Activated CD8-positive, alpha-beta T cell treated with anti-CD3 and anti-CD28 coated beads for 36 hours (primary cell): ENCODE measurements around the gene C1orf174. TPM values are rescaled to one million over a fixed set of nuclear protein-coding genes. Genes with fewer than 3 reads are reported as not detected.

ENCODE experiments used
- ATAC-seq: fragments of 200-7000 bp; cut with Tn5 transposase; one replicate; pipeline ENCODE4 v1.10.0; 2021; ENCODE audit warnings: mild to moderate bottlenecking, moderate library complexity
- CTCF ChIA-PET: fragments of 350-600 bp; sonication (Branson Sonifier 250); formaldehyde crosslinking; loops from one replicate; lab custom pipeline; 2021; ENCODE audit warnings: antibody characterized with exemption; lab: Charles Lee
- POLR2A ChIA-PET: fragments of 350-600 bp; sonication (Branson Sonifier 250); formaldehyde crosslinking; loops from one replicate; lab custom pipeline; 2021; ENCODE audit warnings: antibody characterized with exemption; lab: Charles Lee
- DNase-seq: peaks from one replicate; pipeline ENCODE4 v3.0.0-alpha.2; 2020
- H3K27ac Mint-ChIP-seq: one replicate; pipeline ENCODE4 v1.8.0; 2021; ENCODE audit warnings: mild to moderate bottlenecking, mixed read lengths
- H3K27me3 Mint-ChIP-seq: one replicate; pipeline ENCODE4 v1.8.0; 2021; ENCODE audit warnings: mixed read lengths
- H3K36me3 Mint-ChIP-seq: one replicate; pipeline ENCODE4 v1.8.0; 2021; ENCODE audit warnings: low read depth, mixed read lengths
- H3K4me1 Mint-ChIP-seq: one replicate; pipeline ENCODE4 v1.8.0; 2021; ENCODE audit warnings: low read depth, mixed read lengths
- H3K4me3 Mint-ChIP-seq: one replicate; pipeline ENCODE4 v1.8.0; 2021; ENCODE audit warnings: mild to moderate bottlenecking, moderate library complexity, mixed read lengths
- H3K9me3 Mint-ChIP-seq: one replicate; pipeline ENCODE4 v1.8.0; 2021; ENCODE audit warnings: mixed read lengths
- intact Hi-C: fragments of 100-400 bp; cut with micrococcal nuclease; formaldehyde crosslinking; loops from one replicate; pipeline ENCODE4 v1.10.0; 2022
- total RNA-seq, 2 experiments: library from RNA; stranded (reverse); gene quantifications; one replicate each; pipeline ENCODE4 v1.2.3, GENCODE V29; 2021
- TF ChIP-seq, protein P1 (sequence below): fragments of 200-600 bp; IDR thresholded peaks from one replicate; pipeline ENCODE4 v1.8.0; 2022; ENCODE audit warnings: antibody characterized with exemption, mild to moderate bottlenecking

The C1orf174 gene
- total RNA-seq, 2 experiments from 2014 or later, result 43.7 to 44.0 TPM

DNA sequence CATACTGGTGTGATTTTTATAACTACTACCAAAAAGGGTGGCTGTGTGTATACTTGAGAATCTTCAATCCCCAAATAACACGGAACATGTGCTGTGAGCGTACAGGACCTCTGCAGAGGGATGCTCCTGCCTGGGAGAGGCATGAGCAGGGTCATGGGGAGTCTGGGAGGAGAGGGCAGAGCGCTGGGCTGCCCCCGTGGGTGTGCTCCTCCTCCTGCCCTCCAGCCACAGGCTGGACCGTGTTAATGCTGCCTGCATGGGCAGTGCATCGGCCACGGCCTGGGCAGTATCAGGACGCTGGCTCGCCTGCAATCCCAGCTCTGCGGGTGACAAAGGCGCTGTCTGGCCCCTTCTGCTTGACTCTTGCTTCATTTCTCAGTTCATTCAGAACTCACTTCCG lies 49.2 kb downstream of the C1orf174 start:
- Mint-ChIP-seq H3K4me3 (no peak overlapping the region), H3K9me3 (no peaks in the 10 kb centered on the region), H3K27ac (no peak overlapping the region), H3K27me3 (no peaks in the 10 kb centered on the region), H3K36me3 (peaks cover 6% of the 10 kb centered on the region), H3K4me1 (peaks cover 20% of the 10 kb centered on the region)
- no peak for ATAC-seq
- no peak for DNase-seq
- TF ChIP-seq, protein P1, sequence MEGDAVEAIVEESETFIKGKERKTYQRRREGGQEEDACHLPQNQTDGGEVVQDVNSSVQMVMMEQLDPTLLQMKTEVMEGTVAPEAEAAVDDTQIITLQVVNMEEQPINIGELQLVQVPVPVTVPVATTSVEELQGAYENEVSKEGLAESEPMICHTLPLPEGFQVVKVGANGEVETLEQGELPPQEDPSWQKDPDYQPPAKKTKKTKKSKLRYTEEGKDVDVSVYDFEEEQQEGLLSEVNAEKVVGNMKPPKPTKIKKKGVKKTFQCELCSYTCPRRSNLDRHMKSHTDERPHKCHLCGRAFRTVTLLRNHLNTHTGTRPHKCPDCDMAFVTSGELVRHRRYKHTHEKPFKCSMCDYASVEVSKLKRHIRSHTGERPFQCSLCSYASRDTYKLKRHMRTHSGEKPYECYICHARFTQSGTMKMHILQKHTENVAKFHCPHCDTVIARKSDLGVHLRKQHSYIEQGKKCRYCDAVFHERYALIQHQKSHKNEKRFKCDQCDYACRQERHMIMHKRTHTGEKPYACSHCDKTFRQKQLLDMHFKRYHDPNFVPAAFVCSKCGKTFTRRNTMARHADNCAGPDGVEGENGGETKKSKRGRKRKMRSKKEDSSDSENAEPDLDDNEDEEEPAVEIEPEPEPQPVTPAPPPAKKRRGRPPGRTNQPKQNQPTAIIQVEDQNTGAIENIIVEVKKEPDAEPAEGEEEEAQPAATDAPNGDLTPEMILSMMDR, result no peak
- CTCF ChIA-PET, result no interaction called here
- intact Hi-C loops, result no loop called here
- POLR2A ChIA-PET, result no interaction called here

- TF ChIP-seq, protein P1, result no peak
- POLR2A ChIA-PET, result no interaction called here
- intact Hi-C loops, result no loop called here
- CTCF ChIA-PET, result interaction anchor here (1.5 kb wide), 1 partner anchor 71 kb away, joined by 4 read pairs; no protein-coding TSS in a partner anchor
- DNase-seq (no peak), ATAC-seq (no peak)
- Mint-ChIP-seq H3K27ac (no peak overlapping the region), H3K36me3 (peaks cover 12% of the 10 kb centered on the region), H3K9me3 (no peaks in the 10 kb centered on the region), H3K4me1 (no peaks in the 10 kb centered on the region), H3K4me3 (no peak overlapping the region), H3K27me3 (no peaks in the 10 kb centered on the region)
Observed at GRCh38 chr1:3847081-3847480, 53.0 kb downstream of the C1orf174 start.

DNA sequence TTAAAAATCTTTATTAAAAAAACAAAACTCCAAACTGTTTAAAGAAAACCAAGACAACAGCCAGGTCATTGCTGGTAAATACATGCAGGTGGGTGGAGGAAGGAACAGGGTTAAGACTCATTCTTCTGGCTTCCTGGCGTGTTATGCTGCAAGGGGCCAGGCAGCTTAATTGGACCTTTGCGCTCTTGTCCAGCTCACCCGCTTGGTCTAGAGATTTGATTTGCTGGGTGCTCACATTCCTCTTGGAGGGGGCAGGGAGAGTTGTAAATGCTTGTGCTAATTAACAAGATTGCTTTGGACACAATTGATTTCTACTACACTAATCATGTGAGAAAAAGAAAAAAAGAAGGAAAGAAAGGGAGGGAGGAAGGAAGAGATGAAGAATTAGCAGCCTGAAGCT lies 53.5 kb downstream of the C1orf174 start:
- TF ChIP-seq, protein P1, result no peak
- Mint-ChIP-seq H3K36me3 (peaks cover 15% of the 10 kb centered on the region), H3K9me3 (no peaks in the 10 kb centered on the region), H3K27me3 (no peaks in the 10 kb centered on the region), H3K4me3 (no peak overlapping the region), H3K4me1 (no peaks in the 10 kb centered on the region), H3K27ac (no peak overlapping the region)
- CTCF ChIA-PET, result interaction anchor here (1.5 kb wide), 1 partner anchor 71 kb away, joined by 4 read pairs; no protein-coding TSS in a partner anchor
- ATAC-seq, result no peak
- intact Hi-C loops, result no loop called here
- DNase-seq, result no peak
- POLR2A ChIA-PET, result interaction anchor here (0.6 kb wide), 1 partner anchor 1450 kb away, joined by 3 read pairs; no protein-coding TSS in a partner anchor

- Mint-ChIP-seq H3K36me3 (peaks cover 36% of the 10 kb centered on the region), H3K9me3 (peaks cover 1% of the 10 kb centered on the region), H3K27me3 (no peaks in the 10 kb centered on the region), H3K4me3 (no peak overlapping the region), H3K27ac (no peak overlapping the region), H3K4me1 (no peaks in the 10 kb centered on the region)
- ATAC-seq, result no peak
- intact Hi-C loops, result no loop called here
- ChIA-PET POLR2A (no interaction called here), CTCF (interaction anchor here (1.4 kb wide), 1 partner anchor 9 kb away, joined by 3 read pairs; no protein-coding TSS in a partner anchor)
- DNase-seq, result no peak
- TF ChIP-seq, protein P1, result no peak
Observed at GRCh38 chr1:3842912-3843311, 57.2 kb downstream of the C1orf174 start.

DNA sequence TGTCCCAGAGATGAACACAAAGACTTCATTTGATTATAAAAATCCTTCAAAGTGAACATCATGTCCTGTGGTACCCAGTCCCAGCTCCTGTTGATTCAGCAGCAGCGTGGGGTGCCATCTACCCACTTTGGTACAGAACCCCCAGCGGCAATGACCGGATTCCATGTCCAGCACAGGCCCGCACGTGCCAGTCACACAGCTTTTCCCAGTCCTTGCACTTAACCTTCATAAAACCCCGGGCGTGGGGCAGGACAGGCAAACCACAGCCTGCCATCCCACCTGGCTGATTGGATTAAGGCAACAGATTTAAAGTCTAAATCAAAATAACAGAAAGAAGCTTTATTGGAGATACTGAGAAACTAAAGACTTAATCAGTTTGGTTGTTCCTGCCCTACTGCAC lies 58.6 kb downstream of the C1orf174 start:
- Mint-ChIP-seq H3K4me1 (no peaks in the 10 kb centered on the region), H3K9me3 (peaks cover 4% of the 10 kb centered on the region), H3K4me3 (no peak overlapping the region), H3K27ac (no peak overlapping the region), H3K27me3 (no peaks in the 10 kb centered on the region), H3K36me3 (peaks cover 49% of the 10 kb centered on the region)
- ChIA-PET POLR2A (interaction anchor here (0.7 kb wide), 1 partner anchor 84 kb away, joined by 3 read pairs; no protein-coding TSS in a partner anchor), CTCF (interaction anchor here (1.4 kb wide), 1 partner anchor 11 kb away, joined by 3 read pairs; no protein-coding TSS in a partner anchor)
- ATAC-seq (no peak), DNase-seq (no peak)
- TF ChIP-seq, protein P1, result no peak
- intact Hi-C loops, result no loop called here

Other genes starting within 250 kb of the C1orf174 start
- under 1 TPM; 0.60 to 0.68 TPM for gene TP73, start 247.8 kb downstream of the C1orf174 start, total RNA-seq
- gene CCDC27, start 147.8 kb downstream of the C1orf174 start, total RNA-seq, result not detected
- 1 to 10 TPM; 1.5 to 2.2 TPM for gene SMIM1, start 127.5 kb downstream of the C1orf174 start, total RNA-seq
- gene LRRC47, start 103.8 kb downstream of the C1orf174 start, total RNA-seq, result 10 to 100 TPM; 32.6 to 33.1 TPM
- 10 to 100 TPM; 29.3 to 29.8 TPM for gene CEP104, start 43.1 kb downstream of the C1orf174 start, total RNA-seq
- gene DFFB, start 42.8 kb downstream of the C1orf174 start, total RNA-seq, result 1 to 10 TPM; 9.3 to 9.7 TPM